ENCODE results near the gene DISP2. TPM values are rescaled to one million over a fixed set of nuclear protein-coding genes. Genes with fewer than 3 reads are reported as not detected.

The DISP2 gene
- total and polyA plus RNA-seq, 2 of the 8 experiments (the other 6 are each of a cell fraction or from before 2014, with no cell fraction given): 0.45 to 1.2 TPM

DNA sequence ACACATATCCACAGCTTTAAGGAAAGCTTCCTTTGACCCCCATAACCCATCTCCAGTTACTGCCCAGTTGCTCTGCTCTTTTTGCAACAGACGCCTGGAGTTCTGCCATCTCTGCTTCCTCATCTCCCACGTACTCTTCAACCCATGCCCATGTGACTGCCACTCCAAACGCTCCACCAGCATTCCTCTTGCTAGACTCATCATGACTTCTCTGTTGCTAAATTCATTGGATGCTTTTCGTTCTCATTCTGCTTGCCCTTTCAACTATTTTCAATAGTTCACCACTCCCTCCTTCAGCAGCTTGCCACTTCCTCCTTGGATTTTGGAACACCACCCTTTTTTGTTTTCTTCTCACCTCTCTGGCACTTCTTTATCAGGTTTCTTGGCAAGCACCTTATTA is 21.8 kb downstream of the DISP2 start (continued):
- TF ChIP-seq TCF12 (IDR thresholded peaks at IDR 0.05; ENCODE audit: low read depth, low read length) (no peak), SIX5 (IDR thresholded peaks at IDR 0.05; ENCODE audit: low read depth, low read length) (no peak)

Data from H1 (cell line).